GM12892 (cell line): ENCODE data around the gene OGFOD3.

ENCODE experiments used
- POLR2A ChIP-seq: IDR thresholded peaks from 2 replicates; pipeline ENCODE4 v1.6.1; 2011; ENCODE audit warnings: low read depth, low read length, control low read depth
- POLR2AphosphoS5 ChIP-seq: IDR thresholded peaks from 2 replicates; pipeline ENCODE4 v1.6.1; 2011; ENCODE audit warnings: low read depth, low read length, control low read depth

DNA sequence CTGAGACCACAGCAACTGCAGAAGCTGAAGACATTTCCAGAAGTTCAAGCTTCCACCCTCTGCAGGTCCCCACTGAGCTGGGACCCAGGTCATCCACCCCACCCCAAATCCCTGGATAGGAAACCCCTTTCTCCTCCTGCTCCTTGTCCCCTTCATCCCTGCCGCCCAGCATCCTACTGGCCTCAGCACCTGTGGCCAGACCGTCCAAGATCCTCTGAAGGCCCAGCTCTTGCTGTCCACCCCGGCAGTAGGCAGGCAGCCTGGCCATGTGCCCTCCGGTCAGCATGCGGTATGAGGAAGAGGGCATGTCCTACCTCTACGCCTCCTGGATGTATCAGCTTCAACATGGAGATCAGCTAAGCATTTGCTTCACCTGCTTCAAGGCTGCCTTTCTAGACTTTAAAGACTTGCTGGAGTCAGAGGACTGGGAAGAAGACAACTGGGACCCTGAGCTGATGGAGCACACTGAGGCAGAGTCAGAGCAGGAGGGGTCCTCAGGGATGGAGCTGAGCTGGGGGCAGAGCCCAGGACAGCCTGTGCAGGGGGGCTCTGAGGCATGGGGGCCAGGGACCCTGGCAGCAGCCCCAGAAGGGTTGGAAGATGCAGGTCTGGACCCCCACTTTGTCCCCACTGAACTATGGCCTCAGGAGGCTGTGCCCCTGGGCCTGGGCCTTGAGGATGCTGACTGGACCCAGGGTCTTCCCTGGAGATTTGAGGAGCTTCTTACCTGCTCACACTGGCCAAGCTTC is 56.3 kb downstream of the OGFOD3 start:
- no peak for TF ChIP-seq POLR2AphosphoS5
- no peak for TF ChIP-seq POLR2A
